Measurements from ENCODE around the gene RAVER2. TPM values are rescaled to one million over a fixed set of nuclear protein-coding genes. Genes with fewer than 3 reads are reported as not detected.
A peak's percentile ranks its signal among the peaks of the same experiment; 100 is the strongest.

Gene RAVER2
- total RNA-seq, 2 donors from 2014 or later, result 6.9 to 8.8 TPM

DNA sequence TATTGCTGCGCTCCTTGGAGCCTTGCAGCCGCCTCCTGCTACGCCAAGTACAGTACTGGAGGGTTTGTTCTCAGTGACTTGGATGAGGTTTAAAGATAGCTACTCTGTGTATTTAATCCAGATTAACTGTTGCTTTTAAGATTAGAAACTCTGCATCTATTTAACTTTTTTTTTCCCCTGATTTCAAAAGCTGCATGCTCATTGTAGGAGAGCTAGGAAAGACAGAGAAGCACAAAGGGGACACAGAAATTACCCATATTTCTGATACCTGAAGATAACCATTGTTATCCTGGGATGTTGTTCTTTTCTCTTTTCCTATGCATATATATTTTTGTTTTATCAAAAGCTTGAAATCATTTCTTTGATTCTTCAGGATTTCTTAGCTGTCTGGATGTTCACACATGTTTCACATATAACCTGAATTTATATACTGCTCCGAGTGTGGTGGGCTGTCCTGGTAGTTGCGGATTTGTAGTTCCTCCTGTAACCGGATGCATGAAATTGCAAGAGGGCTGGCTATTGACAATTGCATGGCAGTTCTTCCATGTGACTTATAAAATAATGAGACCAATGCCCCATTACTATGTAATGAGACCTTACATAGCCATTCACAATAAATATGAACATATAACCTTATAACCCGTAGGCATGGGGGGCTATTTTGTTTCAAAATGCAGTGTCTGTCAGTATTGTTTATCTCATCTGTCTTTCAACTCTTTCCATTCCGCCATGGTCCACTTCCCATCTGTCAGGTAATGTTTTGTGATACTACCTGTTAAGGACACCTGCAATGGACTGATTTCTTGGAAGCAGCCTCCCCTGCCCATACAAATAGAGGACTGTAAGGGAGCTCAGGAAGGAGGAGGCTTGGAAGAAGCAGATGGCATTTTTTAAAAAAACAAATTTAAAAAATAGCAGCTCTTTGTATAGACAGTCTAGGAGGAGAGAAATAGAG is 1.4 kb downstream of the RAVER2 start:
- intact Hi-C loops (cut with DNase I), result no loop called here
- peak overlapping the region in 1 of 2 donors; percentile 92 for H3K4me3 ChIP-seq

DNA sequence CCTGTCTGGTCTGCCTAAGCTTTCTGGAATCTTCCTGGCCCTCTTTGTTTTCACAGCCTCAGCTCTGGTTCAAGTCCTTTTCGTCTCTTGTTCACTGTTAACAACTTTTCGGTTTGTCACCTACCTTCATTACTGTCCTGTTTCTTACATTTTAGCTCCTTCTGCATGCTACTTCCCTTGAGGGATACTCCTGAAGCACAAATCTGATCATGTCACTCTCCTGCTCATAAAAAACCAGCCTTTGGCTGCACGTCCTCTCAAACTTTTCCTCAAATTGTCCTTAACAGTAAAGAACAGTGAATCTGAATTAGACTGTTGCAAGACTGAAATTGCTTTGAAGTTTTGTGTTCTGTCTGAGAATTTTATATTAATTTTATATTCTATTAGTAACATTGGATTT is 3.3 kb downstream of the RAVER2 start:
- Histone ChIP-seq H3K4me3 (no peak overlapping the region), H3K27ac (peak overlapping the region in 1 of 4 donors; percentile 4), H3K9me3 (no peaks in the 10 kb centered on the region), H3K36me3 (replicated peaks in 1 of 2; ENCODE audit: insufficient read depth in 1 of 2, low read depth in 2 of 2) (no peaks in the 10 kb centered on the region), H3K4me1 (peaks cover 16% of the 10 kb centered on the region), H3K27me3 (no peaks in the 10 kb centered on the region)
- ATAC-seq (no peak), DNase-seq (no peak)
- intact Hi-C loops (cut with DNase I), result no loop called here
- TF ChIP-seq, protein P1, sequence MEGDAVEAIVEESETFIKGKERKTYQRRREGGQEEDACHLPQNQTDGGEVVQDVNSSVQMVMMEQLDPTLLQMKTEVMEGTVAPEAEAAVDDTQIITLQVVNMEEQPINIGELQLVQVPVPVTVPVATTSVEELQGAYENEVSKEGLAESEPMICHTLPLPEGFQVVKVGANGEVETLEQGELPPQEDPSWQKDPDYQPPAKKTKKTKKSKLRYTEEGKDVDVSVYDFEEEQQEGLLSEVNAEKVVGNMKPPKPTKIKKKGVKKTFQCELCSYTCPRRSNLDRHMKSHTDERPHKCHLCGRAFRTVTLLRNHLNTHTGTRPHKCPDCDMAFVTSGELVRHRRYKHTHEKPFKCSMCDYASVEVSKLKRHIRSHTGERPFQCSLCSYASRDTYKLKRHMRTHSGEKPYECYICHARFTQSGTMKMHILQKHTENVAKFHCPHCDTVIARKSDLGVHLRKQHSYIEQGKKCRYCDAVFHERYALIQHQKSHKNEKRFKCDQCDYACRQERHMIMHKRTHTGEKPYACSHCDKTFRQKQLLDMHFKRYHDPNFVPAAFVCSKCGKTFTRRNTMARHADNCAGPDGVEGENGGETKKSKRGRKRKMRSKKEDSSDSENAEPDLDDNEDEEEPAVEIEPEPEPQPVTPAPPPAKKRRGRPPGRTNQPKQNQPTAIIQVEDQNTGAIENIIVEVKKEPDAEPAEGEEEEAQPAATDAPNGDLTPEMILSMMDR (IDR thresholded peaks at IDR 0.05), result no peak
- no peak for TF ChIP-seq POLR2A (IDR thresholded peaks at IDR 0.05)
- 59 to 70% methylated on average over 3 of the region's 3 CpGs for WGBS, 2 donors

More for the DNA sequence above, 1.4 kb downstream of the RAVER2 start:
- DNase-seq (no peak), ATAC-seq (no peak)
- TF ChIP-seq POLR2A (IDR thresholded peaks at IDR 0.05), result no peak
- TF ChIP-seq, protein P1 (IDR thresholded peaks at IDR 0.05), result no peak
- Histone ChIP-seq H3K4me1 (peaks cover 16% of the 10 kb centered on the region), H3K9me3 (no peaks in the 10 kb centered on the region), H3K27ac (peak overlapping the region; percentile 35 to 90 (median 84)), H3K36me3 (replicated peaks in 1 of 2; ENCODE audit: insufficient read depth in 1 of 2, low read depth in 2 of 2) (no peaks in the 10 kb centered on the region), H3K27me3 (no peaks in the 10 kb centered on the region)
- 23 to 26% methylated on average over 8 of the region's 8 CpGs for WGBS, 2 donors

DNA sequence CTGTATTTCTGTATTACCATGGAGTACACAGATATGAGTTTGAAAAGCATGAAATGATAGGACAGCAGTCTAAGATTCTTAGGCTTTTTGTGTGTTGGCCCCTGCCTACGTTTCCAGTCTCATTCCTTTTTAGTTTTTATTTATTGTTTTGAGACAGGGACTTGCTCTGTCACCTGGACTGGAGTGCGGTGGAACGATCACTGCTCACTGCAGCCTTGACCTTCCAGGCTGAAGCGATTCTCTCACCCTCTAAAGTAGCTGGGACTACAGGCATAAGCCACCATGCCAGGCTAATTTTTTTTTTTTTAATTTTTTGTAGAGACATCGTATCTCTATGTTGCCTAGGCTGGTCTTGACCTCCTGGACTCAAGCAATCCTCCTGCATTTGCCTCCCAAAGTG is 3.8 kb downstream of the RAVER2 start:
- Histone ChIP-seq H3K4me1 (peaks cover 16% of the 10 kb centered on the region), H3K36me3 (replicated peaks in 1 of 2; ENCODE audit: insufficient read depth in 1 of 2, low read depth in 2 of 2) (no peaks in the 10 kb centered on the region), H3K4me3 (no peak overlapping the region), H3K27me3 (no peaks in the 10 kb centered on the region), H3K9me3 (no peaks in the 10 kb centered on the region), H3K27ac (no peak overlapping the region)
- DNase-seq (no peak), ATAC-seq (no peak)
- no peak for TF ChIP-seq POLR2A (IDR thresholded peaks at IDR 0.05)
- TF ChIP-seq, protein P1 (IDR thresholded peaks at IDR 0.05), result no peak
- WGBS, 2 donors, result 56 to 61% methylated on average over 5 of the region's 5 CpGs
- intact Hi-C loops (cut with DNase I), result no loop called here

DNA sequence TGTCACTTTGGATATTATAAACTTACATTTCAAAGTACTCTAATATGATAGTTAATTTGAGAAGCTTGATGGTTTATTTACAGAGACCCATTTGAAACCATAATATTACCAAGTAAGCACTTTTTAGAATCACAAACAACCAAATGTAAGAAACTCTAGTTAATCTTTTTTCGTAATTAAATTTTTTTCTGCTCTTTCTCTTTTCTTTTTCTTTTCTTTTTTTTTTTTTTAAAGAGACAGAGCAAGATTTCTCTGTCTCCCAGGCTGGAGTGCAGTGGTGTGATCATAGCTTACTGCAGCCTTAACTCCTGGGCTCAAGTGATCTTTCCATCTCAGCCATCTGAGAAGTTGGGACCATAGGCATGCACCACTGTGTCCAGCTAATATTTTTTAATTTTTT is 5.2 kb downstream of the RAVER2 start:
- H3K4me3 ChIP-seq, result no peak overlapping the region
- TF ChIP-seq, protein P1 (IDR thresholded peaks at IDR 0.05), result no peak
- no peak for TF ChIP-seq POLR2A (IDR thresholded peaks at IDR 0.05)
- H3K9me3 ChIP-seq, result no peaks in the 10 kb centered on the region
- intact Hi-C loops (cut with DNase I), result no loop called here
- WGBS, 2 donors, result 30 to 41% methylated on average over 1 of the region's 1 CpG
- no peaks in the 10 kb centered on the region for H3K36me3 ChIP-seq (replicated peaks in 1 of 2; ENCODE audit: insufficient read depth in 1 of 2, low read depth in 2 of 2)
- no peak for DNase-seq
- no peak overlapping the region for H3K27ac ChIP-seq
- H3K27me3 ChIP-seq, result no peaks in the 10 kb centered on the region
- peaks cover 15% of the 10 kb centered on the region for H3K4me1 ChIP-seq
- ATAC-seq, result no peak

All from body of pancreas (tissue), 4 donors.